Fibroblast of villous mesenchyme (primary cell): Measurements from ENCODE around the gene ACSM6. TPM values are rescaled to one million over a fixed set of nuclear protein-coding genes. Genes with fewer than 3 reads are reported as not detected.
A peak's percentile ranks its signal among the peaks of the same experiment; 100 is the strongest.

Experiments
- DNase-seq: peaks from one replicate; pipeline ENCODE4 v3.0.0-alpha.2; 2010; ENCODE audit warnings: low read depth
- H3K4me3 ChIP-seq: 2 replicates; pipeline ENCODE4 v1.5.1; 2011; ENCODE audit warnings: low read depth, mild to moderate bottlenecking, low read length
- total RNA-seq: library from RNA; depleted of rRNA; stranded (reverse); fragments of >200 nt; gene quantifications from 2 replicates; pipeline ENCODE4 v1.2.3, GENCODE V29; 2012
- TF ChIP-seq, protein P1 (sequence below): IDR thresholded peaks from 2 replicates; pipeline ENCODE4 v1.5.1; 2012; ENCODE audit warnings: low read depth, mild to moderate bottlenecking, low read length; ENCODE audit not compliant: insufficient read depth

The ACSM6 gene
- total RNA-seq, 1 donor: not detected

DNA sequence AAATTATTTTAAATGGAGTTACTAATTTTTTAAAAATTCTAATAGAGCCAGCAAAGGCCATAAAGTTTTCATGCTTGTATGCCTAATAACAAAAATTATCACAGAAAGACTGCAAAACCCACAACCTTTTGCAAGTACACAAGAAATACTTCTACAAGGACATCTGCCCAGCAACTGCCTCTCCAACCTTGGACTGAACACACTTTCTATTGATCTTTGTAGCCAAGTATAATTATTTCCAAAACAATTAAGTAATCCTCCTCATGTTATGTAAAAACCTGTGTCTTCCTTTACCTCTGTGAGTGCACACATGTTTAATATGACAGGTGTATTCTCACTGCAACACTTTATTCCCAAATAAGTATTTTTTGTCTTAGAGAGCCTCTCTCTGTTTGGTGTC, 16.6 kb upstream of the ACSM6 start:
- no peak for DNase-seq
- TF ChIP-seq, protein P1, sequence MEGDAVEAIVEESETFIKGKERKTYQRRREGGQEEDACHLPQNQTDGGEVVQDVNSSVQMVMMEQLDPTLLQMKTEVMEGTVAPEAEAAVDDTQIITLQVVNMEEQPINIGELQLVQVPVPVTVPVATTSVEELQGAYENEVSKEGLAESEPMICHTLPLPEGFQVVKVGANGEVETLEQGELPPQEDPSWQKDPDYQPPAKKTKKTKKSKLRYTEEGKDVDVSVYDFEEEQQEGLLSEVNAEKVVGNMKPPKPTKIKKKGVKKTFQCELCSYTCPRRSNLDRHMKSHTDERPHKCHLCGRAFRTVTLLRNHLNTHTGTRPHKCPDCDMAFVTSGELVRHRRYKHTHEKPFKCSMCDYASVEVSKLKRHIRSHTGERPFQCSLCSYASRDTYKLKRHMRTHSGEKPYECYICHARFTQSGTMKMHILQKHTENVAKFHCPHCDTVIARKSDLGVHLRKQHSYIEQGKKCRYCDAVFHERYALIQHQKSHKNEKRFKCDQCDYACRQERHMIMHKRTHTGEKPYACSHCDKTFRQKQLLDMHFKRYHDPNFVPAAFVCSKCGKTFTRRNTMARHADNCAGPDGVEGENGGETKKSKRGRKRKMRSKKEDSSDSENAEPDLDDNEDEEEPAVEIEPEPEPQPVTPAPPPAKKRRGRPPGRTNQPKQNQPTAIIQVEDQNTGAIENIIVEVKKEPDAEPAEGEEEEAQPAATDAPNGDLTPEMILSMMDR: no peak
- H3K4me3 ChIP-seq: no peak overlapping the region

DNA sequence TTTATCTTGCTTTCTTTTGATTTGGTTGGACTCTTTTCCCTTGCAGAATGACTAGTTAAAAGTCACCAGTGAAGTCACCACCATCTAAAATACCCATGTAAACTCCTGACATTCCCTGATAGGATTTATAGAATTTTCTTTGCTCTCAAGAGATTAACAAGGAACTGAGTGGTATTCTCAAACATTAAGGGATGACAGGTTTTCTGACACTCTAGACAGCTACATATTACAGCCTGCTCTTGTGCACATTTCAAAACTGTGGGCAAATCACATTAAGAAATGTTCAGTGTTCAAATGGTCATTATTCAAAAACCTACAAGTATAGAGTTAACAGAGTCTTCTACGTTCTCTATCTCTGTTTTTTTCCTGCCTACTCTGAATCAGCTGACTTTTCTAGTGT, 15.8 kb upstream of the ACSM6 start:
- TF ChIP-seq, protein P1: no peak
- no peak for DNase-seq
- no peak overlapping the region for H3K4me3 ChIP-seq

DNA sequence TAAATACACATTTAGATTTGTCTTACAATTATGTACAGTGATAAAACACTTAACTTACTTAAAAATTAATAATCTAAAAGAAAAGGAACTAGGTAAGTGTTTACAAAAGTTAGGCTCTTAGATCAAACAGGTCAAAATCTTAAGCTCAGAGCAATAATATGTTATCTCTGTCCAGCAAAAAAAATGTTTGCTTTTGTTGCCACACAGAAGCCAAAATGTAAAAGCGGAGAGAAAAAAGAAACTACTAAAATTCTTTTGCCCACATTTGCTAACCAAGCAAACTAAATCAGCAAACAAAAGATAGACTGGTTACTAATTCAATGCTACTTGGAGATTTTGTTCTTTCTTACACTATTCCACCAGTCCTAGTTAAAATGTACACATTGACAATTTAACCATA, 15.2 kb upstream of the ACSM6 start:
- TF ChIP-seq, protein P1: no peak
- no peak for DNase-seq
- H3K4me3 ChIP-seq: no peak overlapping the region

DNA sequence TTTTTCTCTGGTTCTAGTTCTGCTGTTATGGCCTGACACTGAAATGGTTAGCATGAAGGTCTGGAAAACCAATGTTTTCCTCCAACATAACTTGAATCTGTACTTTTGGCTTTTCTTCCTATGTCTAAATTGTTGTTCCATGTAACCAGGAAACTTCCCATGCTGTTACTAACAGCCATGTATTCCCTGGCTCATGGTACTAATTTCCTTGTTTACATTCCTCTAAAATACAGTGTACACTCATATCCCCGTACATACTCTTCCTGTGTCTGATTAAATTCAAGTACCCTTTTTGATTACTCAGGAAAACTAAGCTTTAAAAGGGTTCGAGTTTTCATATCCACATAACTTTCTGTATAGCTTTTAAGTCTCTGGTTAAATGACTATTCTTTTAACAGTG, 12.3 kb upstream of the ACSM6 start:
- TF ChIP-seq, protein P1: no peak
- peak; percentile 7 for DNase-seq
- no peak overlapping the region for H3K4me3 ChIP-seq

DNA sequence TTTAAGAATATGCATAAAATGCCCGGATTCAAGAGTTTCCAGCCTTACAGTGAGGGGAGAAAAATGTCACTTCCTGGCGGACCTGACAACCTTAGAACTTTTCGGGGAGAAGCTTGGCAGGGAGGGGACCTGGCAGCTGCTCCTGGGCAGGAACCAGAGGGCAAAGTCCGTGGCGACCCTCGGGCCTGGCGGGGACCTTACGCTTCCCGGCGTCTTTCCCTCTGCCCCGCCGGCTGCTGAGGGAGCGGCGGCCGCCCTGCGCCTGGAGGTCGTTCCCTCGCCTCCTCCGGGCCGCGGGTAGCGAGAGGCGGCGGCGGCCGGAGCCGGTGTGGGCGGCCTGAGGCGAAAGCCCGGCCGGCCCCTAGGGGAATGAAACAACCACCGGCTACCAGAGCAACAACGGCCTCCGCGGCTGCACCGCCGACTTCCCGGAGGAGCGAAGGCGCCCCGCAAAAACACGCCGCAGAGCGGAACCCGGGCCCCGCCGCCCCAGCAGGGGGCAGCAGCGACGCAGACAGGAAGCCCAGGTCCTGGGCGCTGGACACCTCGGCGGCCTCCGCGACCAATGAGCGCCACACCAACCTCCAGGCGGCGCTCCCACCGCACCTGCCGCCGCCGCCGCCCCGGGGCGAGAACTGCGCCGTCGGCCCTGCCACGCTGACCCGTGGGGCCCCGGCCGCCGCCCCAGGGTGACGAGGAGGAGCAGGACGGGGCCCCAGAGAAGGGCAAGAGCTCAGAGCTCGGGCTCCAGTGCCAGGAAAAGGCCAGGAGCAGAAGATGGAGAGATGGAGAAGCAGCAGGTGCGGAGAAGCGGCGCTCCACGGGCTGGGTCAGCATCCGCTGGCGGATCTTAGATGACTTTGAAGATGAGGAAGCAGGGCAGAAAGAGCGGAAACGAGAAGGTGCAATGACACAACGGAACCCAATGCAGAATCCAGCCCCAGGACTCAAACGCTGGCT, 10.5 kb upstream of the ACSM6 start:
- TF ChIP-seq, protein P1: peak; percentile 79

DNA sequence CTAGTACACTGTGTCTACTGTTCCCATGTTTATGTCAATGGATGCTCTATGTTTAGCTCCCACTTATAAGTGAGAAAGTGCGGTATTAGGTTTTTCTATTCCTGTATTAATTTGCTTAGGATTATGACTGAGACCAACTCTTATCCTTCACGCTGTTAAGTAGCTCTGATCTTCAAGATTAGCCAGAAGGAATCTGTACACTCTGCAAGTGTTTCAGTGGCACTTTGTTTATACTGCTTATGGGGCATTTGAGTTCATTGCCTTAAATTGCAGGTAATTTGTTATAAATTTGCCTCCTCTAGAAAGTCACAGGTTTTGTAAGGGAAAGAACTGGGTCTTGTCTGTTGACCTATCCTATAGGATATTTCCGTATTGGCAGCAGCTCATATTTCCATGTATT, 6.4 kb upstream of the ACSM6 start:
- no peak overlapping the region for H3K4me3 ChIP-seq
- TF ChIP-seq, protein P1: no peak
- DNase-seq: no peak

More for the DNA sequence above, 10.5 kb upstream of the ACSM6 start:
- peak overlapping the region; percentile 65 for H3K4me3 ChIP-seq
- peak; percentile 76 for DNase-seq
